HG03575 (cell line): ENCODE measurements around the gene IGFBP7.

ENCODE experiments used
- ATAC-seq: cut with Tn5 transposase; IDR thresholded peaks from one replicate; pipeline ENCODE4 v1.9.1; 2021; ENCODE audit not compliant: unreplicated experiment, insufficient number of reproducible peaks, low FRiP score; ENCODE audit errors: extremely low read depth

The IGFBP7 gene

DNA sequence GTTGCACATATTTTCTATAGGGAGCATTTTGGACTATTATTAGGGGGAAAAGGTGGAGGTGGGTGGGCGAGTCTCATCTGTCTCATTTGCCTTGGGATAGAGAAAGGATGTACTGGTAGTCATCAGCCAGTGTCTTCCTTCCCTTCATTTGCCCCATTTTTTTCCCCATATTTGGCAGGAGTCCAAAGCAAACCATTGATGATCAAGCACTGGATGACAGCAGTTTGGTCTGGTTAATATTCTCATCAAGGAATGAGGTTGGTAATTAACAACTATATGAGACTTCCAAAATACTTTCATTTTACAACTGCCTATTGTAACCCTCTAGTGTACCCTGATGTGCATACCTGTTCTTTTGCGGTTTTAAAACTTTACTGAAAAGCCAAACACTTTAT, 22.6 kb upstream of the IGFBP7 start:
- no peak for ATAC-seq

DNA sequence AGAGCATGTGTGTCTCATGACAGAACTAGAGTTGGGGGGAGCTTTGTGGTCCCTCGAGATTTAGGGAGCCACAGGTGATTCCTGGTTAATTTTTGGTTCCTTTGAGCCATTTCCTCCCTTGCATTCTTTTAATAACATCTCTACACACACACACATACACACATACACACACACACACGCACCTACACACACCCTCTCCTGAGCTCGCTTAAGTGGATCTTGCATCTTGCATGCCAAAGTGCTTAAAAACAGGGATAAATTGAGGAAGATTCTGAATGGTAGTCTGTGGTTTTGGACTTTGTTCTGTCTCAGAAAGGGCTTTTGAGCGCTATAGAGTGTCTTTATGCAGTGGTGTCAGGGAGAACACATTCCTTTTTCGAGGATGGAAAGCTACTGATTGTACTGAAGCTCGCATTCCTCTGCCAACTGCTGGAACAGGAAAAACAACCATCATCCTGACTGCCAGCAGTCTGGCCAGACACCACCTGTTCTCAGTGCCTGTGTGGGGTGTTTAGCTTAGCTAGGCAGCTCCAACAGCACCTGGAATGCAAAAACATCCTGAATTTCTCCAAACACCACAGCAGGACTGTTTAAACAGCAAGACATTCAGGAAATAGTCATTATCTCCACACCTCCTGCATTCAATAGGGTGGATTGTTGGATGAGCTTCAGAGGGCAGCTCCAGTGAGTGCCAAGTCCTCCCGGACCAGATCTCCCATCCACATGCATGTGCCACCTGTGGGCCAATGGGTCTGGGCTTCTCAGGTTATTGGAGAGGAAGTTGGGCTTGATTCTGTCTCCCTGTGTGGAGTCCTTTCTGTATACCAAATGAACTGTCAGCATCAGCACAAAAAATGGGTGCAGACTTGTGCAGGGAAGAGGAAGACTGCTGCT, 21.9 kb upstream of the IGFBP7 start:
- no peak for ATAC-seq

DNA sequence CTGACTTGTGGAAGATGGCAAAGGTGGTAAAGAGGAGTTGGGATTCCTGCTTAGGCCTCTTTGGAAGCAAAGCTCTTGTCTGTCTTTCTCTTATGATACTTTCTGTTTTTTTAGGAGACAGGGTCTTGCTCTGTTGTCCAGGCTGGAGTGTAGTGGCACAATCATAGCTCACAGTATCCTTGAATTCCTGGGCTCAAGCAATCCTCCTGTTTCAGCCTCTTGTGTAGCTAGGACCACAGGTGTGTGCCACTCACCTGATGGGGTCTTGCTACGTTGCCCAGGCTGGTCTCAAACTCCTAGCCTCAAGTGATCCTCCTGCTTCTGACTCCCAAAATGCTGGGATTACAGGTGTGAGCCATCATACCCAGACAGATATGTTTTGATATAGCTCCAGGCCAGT, 19.3 kb upstream of the IGFBP7 start:
- ATAC-seq = no peak

DNA sequence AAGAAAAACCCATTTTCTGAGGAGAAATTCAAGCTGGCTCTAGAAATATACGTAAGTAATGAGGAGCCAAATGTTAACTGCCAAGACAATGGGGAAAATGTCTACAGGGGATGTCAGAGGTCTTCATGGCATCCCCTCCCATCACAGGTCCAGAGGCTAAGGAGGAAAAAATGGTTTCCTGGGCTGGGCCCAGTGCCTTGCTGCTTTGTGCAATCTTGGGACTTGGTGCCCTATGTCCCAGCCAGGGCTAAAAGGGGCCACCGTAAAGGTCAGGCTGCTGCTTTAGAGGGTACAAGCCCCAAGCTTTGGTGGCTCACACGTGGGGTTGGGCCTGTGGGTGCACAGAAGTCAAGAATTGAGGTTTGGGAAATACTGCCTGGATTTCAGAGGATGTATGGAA, 17.2 kb upstream of the IGFBP7 start:
- no peak for ATAC-seq

DNA sequence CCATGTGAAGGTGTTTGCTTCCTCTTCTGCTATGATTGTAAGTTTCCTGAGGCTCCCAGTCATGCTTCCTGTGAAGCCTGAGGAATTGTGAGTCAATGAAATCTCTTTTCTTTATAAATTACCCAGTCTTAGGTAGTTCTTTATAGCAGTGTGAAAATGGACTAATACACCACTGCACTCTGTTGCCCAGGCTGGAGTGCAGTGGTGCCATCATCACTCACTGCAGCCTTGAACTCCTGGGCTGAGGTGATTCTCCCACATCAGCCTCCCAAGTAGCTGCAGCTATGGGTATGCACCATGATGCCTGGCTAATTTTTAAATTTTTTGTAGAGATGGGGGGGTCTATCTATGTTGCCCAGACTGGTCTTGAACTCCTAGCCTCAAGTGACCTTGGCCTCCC, 15.8 kb upstream of the IGFBP7 start:
- ATAC-seq = no peak

DNA sequence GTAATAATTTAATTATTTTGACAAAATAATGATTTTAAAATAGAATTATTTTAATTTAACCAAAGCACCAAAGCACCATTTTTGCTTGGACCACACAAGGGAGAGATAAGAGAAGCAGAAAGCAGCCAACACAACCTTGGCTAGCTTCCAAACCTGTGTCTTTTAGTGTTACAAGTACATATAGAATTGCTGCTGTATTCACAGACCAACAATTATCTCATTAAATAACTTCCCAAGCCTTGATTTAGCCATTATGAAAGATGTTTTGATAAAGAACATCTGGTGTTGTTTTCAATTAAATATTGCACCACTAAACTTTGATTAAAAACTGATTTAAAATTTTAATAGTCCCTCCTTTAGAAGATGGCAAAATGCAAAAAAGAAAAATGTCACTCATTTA, 14.0 kb upstream of the IGFBP7 start:
- no peak for ATAC-seq

DNA sequence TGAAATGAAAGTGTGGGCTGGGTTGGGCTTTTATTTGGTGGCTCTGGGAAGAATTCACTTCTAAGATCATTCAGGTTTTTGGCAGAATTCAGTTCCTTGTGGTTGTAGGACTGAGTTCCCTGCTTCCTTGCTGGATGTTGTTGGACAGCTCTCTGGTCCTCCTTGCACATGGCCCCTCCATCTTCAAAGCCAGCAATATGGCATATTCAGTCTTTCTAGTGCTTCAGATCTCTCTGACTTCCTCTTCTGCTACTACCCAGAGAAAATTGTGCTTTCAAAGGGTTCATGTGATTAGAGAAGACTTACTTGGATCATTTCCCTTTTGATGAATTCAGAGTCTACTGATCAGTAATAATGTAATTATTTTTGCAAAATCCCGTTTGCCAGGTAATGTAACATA, 12.8 kb upstream of the IGFBP7 start:
- no peak for ATAC-seq

DNA sequence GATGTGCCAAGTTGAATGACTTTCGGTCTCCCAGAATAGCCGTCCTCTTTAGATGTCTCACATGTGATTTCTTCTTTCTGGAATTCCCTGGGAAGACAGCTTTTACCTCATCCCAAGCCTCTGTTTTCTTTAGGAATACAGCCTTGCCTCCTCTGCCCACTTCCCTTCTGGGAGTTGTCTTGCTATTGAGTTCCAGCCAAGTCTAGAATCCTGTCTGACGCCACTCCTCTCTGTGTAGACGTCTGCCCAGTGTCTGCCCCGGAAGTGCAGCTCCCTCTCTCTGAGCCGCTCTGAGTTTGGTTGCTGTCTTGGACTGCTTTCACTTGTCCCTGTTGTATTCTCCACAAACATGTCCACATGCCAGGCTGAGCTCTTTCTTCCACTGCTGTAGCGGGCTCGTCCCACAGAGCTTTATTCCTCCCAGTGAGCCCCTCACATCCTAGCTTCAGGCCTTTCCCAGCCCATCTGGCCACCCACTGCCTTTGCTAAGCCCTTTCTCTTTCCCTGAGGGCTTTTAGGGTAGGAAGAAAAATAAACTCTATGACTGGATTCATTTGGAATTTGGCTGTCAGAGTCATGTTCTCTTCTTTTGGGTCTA, 9.0 kb upstream of the IGFBP7 start:
- ATAC-seq = no peak

DNA sequence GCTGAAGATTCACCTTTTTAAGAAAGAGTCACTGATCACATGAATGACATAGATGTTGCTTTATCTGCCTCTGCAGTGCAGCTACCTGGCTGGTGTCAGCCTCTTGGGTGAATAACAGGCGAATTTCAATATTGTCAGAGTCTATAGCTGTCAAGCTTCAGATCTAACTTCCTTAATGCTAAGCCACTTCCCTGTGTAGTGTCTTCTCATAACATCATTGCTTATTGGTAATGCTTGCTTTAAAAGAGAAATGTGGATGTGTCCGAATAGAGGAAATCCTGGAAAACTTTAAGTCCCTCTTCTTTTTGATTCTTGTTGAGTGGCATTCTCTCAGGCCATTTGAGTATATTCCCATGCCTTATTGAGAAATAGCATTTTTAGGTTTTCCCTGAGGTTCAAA, 7.3 kb upstream of the IGFBP7 start:
- ATAC-seq = no peak

DNA sequence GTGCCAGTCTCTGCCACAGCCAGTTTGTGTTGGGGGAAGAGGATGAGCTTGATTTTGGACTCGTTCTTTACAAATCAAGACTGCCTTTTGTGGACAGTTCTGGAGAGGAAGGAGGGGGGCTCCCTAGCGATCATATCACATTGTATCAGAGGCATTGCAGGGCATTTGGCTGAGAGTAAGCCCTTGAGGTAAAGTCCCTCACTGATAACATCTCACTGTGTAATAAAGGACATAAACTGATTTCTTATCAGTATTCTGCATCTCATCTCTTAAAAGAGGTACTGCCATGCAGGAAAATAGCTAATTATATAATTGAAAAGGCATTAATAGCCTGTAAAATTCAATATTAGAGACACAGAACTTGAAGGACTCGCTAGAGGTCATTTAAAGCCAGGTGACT, 6.1 kb upstream of the IGFBP7 start:
- no peak for ATAC-seq

DNA sequence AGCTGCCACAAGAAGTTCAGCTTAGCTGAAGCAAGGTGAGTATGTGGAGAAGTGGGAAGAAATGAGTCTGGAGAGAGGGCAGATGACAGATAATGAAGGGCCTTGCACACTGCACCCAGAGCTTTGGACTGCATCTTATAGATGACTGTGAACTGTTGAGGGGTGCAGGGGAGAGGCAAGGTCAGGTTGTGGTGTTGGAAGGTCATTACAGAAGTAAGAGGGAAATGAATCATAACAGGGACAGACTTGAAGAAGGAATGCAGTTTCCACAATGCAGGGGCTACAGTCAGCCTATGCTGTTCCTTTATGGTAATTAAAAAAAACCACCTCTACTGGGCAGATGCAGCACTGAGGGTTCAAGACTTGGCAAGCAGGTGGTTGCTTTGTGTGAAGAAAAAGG, 4.8 kb upstream of the IGFBP7 start:
- ATAC-seq = no peak

DNA sequence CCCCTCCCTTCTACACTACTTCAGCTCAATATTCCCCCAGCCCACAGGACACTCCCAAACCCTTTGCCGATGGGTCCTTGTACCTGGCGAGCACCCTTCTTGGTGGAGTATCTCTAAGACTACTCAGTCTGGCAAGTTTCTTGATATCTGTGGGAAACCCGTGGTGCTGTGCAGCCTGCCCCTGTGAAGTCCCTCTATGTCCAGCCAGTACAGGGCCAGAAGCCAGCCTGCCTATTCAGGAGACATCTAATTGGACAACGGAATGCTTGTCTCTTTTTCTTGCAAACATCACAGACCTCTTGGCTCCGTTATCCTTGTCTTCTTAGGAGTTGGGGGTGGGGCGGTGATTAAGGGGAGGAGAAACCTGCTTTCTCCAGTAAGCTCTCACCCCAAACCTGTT, 3.7 kb upstream of the IGFBP7 start:
- ATAC-seq = no peak

DNA sequence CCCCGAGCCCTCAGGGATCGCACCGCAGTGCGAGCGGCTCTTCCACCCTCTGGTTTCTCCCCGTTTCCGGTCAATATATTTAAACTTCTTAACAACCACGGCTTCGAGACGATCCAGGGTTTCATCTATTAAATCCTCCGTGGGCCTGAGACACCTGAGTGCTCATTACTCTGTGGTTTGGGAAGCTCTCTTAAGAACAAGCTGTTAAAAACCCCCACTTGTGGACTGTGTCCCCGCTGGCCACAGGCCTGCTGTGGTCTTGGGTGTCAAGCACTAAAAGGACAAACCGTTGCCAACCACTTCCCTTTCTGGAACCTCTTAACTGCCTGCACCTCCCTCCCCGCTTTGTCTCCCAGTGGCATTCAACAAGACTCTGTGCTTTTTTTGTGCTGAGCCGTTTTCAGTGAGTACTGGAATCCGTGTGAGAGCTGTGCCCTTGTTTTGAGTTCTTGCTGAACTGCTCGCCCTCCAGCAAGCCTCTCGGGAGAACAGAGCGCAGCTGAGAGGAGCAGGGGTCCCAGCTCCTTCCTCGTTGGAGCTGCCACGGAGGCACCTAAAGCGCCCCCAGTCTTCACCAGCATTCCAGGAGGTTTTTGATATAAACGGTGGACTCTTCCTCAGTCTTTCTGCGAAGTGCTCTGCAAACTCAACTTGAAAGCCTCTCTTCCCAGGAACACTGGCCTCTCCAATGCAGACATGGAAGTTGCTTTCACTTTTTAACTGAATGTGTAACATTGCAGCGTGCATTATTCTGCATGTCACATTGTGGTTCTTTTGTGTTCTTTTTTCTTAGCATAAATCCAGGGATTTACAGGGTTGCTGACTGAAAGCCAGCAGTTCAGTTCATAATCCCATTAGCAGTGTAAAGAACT, 691 bp upstream of the IGFBP7 start:
- ATAC-seq = no peak

DNA sequence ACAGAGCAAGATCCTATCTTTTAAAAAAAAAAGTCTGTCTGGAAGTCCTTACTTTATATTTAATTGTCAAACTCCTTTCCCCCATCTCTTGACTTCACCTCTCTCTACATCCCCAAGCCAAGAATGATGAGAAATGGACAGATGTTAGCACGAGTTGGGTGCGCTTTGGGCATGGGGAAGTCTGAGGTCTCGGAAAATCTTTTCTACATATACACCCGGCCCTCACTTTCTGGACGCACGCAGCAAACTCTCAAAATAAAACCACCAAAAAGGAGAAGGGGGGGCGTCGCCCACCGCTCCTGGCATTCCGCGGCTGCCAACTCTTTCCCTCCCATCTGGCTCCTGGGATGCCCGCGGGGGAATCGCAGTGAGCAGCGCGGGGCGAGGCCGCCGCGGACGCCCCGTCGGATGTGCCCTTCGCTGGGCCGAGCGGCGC, 756 bp downstream of the IGFBP7 start:
- ATAC-seq = no peak

DNA sequence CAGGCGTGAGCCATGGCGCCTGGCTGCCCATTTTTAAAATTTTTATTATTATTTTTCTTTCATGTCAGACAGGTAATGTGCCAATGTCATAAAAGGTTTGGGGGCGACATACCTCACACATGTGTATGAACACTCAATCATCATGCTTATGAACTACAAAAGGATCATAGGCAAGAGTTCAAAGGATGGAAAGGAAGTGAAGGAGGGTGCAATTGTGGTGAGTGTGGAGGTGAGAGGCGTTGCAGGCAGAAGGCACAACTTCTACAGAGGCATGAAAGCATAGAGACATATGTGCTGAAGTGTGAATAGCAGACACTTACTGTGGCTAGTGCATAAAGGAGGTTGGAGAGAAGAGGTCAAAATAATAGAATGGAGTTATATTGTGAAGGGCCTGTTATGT, 4.0 kb downstream of the IGFBP7 start:
- ATAC-seq = no peak

DNA sequence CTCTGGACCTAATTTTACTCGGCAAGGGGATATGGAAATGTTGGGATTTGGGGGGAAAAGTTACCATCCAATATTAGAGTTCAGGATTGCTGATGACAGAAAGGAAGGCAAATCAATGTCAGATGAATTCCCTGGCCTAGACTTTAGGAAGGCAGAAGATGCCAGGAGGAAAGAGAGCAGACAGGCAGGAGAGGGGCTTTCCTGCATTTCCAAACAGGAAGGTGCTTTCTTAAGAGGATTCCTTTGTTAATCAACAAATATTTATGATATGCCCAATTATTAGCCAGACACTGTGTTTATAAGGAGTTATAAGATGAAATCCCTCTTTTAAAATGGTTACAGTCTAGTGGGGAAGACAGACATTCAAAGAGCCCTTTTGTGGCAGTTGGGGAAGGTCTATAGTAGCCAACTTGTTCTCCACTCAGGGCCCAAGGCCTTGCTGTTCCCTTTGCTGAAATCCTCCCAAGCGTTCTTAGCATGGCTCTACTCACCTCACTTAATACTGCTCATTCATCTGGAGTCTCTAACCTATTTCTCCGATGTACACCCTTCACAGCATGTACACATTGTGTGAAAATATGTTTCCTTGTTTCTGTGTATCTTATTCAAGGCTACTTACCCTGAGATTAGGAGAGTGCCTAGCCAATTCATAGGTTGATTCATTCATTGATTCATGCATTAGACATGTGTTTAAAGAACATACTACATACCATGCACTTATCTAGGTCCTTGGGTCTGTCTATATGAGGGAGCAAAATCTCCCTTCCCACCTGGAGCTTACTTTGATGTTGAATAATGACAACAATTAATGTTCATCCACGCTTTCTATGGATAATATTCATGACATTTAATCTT, 5.3 kb downstream of the IGFBP7 start:
- no peak for ATAC-seq

DNA sequence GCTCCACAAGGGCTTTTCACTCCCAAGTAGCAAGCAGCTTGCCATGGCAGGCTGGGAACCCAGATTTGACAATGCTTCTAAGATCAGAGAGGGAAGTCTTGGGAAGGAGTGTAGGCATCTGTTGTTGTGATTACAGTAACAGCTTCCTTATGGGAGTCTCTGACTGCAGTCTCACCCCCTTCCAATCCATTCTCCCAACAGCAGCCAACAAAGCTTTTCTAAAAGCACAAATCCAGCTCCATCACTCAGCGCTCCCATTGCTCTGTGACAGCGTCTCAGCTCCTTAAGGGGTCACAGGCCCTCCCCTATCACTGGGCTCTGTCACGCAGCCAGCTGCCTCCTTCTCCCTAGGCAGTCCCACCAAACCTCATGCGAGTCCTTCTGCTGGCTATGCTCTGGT, 7.1 kb downstream of the IGFBP7 start:
- no peak for ATAC-seq

DNA sequence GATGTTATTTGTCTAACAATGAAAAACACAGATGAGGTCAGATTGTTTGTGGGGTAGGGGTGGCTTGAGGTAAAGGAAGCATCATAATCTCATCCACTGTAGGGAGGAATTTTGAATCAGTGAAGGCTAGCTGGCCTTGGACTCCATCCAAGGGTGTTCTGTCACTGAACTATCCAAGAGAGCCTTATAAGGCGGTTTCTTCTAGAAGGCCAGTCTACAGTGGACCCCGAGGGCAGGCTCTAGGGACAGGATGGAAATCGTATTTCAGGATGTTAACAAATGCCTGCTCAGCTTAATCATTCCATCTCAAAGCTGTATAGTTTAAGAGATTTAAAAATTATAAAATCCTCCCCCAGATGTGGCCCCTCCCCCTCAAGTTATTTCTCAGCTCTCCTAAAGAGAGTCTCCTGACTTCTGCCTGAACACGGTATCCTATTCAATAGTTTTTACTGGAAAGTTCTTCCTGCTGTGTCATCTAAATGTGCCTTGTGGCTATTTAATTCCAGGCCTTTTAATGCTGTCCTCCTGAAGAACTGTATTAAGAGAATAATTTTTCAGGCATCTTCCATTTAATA, 8.0 kb downstream of the IGFBP7 start:
- no peak for ATAC-seq
